Activated CD8-positive, alpha-beta memory T cell treated with anti-CD3 and anti-CD28 coated beads, Interleukin-2, amount 50 U/mL, for 4 hours (primary cell): Measurements from ENCODE around the gene HYOU1.
A peak's percentile ranks its signal among the peaks of the same experiment; 100 is the strongest.
"Not testable (repeated sequence)": the region's sequence is repeated elsewhere in the genome, so short reads cannot be mapped to it uniquely, and the experiment has no call there.

Experiments
- DNase-seq: peaks from one replicate; pipeline ENCODE4 v3.0.0-alpha.2; 2020

HYOU1 gene

GRCh38 chr11:119087123-119087522 is 30.1 kb upstream of the HYOU1 start:
- DNase-seq: no peak

GRCh38 chr11:119085437-119085847 is 28.4 kb upstream of the HYOU1 start:
- DNase-seq: peak; percentile 57

GRCh38 chr11:119084663-119085436 is 27.8 kb upstream of the HYOU1 start, which contains the start of gene HMBS:
Gene HMBS, plus strand, starts transcription at chr11:119084881. Its CDS starts 153 bp downstream, at chr11:119085034.
- peak; percentile 91 for DNase-seq

- DNase-seq: no peak
Observed at GRCh38 chr11:119081682-119082260, 24.8 kb upstream of the HYOU1 start.

- no peak for DNase-seq
Observed at GRCh38 chr11:119078675-119079420, 21.8 kb upstream of the HYOU1 start.

GRCh38 chr11:119077839-119078238 is 20.8 kb upstream of the HYOU1 start:
- DNase-seq: no peak

GRCh38 chr11:119067371-119068222 is 10.6 kb upstream of the HYOU1 start, which contains the start of gene VPS11:
Gene VPS11, plus strand, starts transcription at chr11:119067818. Its CDS starts 6 bp downstream, at chr11:119067824.
- DNase-seq: peak; percentile 98

- DNase-seq: peak; percentile 34
Observed at GRCh38 chr11:119065369-119065768, 8.4 kb upstream of the HYOU1 start.

GRCh38 chr11:119062779-119063178 is 5.8 kb upstream of the HYOU1 start:
- DNase-seq: no peak

- no peak for DNase-seq
Observed at GRCh38 chr11:119061256-119061655, 4.3 kb upstream of the HYOU1 start.

GRCh38 chr11:119059128-119059527 is 2.1 kb upstream of the HYOU1 start:
- DNase-seq: not testable (repeated sequence)

GRCh38 chr11:119056421-119056999 is 495 bp downstream of the HYOU1 start:
- DNase-seq: peak; percentile 51

- DNase-seq: no peak
Observed at GRCh38 chr11:119055901-119056300, 1.1 kb downstream of the HYOU1 start.

- no peak for DNase-seq
Observed at GRCh38 chr11:119054418-119054817, 2.6 kb downstream of the HYOU1 start.

- no peak for DNase-seq
Observed at GRCh38 chr11:119052163-119052814, 4.7 kb downstream of the HYOU1 start.

GRCh38 chr11:119051440-119052162 is 5.4 kb downstream of the HYOU1 start:
- DNase-seq: no peak

- DNase-seq: no peak
Observed at GRCh38 chr11:119049081-119049480, 7.9 kb downstream of the HYOU1 start.

GRCh38 chr11:119048644-119049043 is 8.4 kb downstream of the HYOU1 start:
- DNase-seq: no peak

- no peak for DNase-seq
Observed at GRCh38 chr11:119047205-119047604, 9.8 kb downstream of the HYOU1 start.

GRCh38 chr11:119046489-119046888 is 10.5 kb downstream of the HYOU1 start:
- no peak for DNase-seq

- DNase-seq: no peak
Observed at GRCh38 chr11:119044708-119045107, 12.3 kb downstream of the HYOU1 start.
